ENCODE results near the gene RIC3.

DNA sequence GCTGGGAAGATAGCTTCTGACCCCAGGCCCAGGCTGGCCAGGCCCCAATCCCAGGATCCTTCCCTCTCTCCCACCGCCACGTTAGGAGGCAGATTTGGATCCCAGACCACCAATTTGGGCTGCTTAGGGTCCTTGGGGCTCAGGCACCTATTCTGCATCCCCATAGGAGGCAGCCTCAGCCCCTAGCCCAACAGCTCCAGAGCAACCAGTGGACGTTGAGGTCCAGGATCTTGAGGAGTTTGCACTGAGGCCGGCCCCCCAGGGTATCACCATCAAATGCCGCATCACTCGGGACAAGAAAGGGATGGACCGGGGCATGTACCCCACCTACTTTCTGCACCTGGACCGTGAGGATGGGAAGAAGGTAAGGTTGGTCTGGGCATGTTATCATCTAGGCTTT, 71.8 kb downstream of the RIC3 start:
- TF ChIP-seq, protein P1, sequence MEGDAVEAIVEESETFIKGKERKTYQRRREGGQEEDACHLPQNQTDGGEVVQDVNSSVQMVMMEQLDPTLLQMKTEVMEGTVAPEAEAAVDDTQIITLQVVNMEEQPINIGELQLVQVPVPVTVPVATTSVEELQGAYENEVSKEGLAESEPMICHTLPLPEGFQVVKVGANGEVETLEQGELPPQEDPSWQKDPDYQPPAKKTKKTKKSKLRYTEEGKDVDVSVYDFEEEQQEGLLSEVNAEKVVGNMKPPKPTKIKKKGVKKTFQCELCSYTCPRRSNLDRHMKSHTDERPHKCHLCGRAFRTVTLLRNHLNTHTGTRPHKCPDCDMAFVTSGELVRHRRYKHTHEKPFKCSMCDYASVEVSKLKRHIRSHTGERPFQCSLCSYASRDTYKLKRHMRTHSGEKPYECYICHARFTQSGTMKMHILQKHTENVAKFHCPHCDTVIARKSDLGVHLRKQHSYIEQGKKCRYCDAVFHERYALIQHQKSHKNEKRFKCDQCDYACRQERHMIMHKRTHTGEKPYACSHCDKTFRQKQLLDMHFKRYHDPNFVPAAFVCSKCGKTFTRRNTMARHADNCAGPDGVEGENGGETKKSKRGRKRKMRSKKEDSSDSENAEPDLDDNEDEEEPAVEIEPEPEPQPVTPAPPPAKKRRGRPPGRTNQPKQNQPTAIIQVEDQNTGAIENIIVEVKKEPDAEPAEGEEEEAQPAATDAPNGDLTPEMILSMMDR (IDR thresholded peaks at IDR 0.05), result no peak
- no peak for TF ChIP-seq EP300 (IDR thresholded peaks at IDR 0.05; ENCODE audit: low read depth)
